ENCODE results near the gene GRHL3.
"Not testable (repeated sequence)": the region's sequence is repeated elsewhere in the genome, so short reads cannot be mapped to it uniquely, and the experiment has no call there.

Gene GRHL3

DNA sequence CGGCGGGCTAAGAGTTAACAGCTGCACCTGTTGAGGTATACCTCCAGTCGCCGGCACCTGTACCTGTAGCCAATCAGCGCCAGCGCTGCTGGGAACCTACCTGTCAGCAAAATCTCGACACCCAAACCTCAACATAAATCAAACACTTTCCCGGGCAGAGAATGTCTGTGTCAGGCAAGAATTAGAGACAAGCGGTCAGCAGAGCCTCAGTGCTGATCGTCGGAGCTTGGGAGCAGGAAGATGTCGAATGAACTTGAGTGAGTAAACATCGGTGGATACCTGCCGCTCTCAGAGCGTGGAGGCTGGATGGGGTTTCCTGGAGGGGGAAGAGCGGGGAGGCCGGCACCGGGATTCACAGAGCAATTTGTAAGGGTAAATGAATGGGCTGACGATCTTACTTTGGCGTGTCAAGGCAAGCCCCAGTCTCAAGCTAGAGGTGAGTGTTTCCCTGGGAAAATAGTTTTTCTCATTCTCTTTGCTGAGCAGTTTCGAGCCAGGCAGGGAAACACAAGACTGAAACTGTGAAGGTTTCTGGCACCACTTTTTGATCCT, at the start of gene GRHL3:
Gene GRHL3, plus strand, starts transcription at position 46 of the 552 bp plus-strand sequence. Its CDS starts 195 bp downstream, at position 241.
- no peak for DNase-seq (ENCODE audit: low read depth, low spot score)

DNA sequence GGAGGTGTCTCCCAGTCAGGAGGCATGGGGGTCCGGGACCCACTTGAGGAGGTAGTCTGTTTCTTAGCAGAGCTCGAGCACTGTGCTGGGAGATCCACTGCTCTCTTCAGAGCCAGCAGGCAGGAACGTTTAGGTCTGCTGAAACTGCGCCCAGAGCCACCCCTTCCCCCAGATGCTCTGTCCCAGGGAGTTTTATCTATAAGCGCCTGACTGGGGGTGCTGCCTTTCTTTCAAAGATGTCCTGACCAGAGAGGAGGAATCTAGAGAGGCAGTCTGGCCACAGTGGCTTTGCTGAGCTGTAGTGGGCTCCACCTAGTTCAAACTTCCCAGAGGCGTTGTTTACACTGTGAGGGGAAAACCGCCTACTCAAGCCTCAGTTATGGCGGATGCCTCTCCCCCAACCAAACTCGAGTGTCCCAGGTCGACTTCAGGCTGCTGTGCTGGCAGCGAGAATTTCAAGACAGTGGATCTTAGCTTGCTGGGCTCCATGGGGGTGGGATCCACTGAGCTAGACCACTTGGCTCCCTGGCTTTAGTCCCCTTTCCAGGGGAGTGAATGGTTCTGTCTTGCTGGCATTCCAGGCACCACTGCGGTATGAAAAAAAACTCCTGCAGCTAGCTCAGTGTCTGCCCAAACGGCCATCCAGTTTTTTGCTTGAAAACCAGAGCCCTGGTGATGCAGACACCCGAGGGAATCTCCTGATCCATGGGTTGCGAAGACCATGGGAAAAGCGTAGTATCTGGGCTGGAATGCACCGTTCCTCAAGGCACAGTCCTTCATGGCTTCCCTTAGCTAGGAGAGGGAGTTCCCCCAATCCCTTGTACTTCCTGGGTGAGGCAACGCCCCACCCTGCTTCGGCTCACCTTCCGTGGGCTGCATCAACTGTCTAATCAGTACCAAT, 44.7 kb upstream of the GRHL3 start:
- DNase-seq (ENCODE audit: low read depth, low spot score) = not testable (repeated sequence)

- DNase-seq (ENCODE audit: low read depth, low spot score) = no peak
Measured at GRCh38 chr1:24275104-24275410, 44.1 kb upstream of the GRHL3 start.

DNA sequence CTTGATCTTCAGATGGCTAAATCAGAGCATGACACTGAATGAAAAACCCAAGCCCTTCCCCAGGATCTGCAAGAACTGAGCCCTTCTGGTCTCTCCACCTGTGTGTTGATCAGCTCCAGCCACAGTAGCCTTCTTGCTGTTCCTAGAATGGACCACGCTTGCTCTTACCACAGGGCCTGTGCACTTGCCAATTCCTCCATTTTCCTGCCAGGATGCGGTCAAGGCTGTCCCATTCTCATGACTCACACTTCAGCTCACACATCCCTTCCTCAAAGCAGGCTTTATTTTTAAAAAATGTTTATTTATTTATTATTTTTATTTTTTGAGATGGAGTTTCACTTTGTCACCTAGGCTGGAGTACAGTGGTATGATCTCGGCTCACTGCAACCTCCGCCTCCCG, 43.6 kb upstream of the GRHL3 start:
- DNase-seq (ENCODE audit: low read depth, low spot score) = no peak

- no peak for DNase-seq (ENCODE audit: low read depth, low spot score)
Measured at GRCh38 chr1:24276791-24277190, 42.4 kb upstream of the GRHL3 start.

GRCh38 chr1:24277420-24278169, 41.6 kb upstream of the GRHL3 start:
- DNase-seq (ENCODE audit: low read depth, low spot score) = no peak

- no peak for DNase-seq (ENCODE audit: low read depth, low spot score)
Measured at GRCh38 chr1:24278726-24279125, 40.4 kb upstream of the GRHL3 start.

DNA sequence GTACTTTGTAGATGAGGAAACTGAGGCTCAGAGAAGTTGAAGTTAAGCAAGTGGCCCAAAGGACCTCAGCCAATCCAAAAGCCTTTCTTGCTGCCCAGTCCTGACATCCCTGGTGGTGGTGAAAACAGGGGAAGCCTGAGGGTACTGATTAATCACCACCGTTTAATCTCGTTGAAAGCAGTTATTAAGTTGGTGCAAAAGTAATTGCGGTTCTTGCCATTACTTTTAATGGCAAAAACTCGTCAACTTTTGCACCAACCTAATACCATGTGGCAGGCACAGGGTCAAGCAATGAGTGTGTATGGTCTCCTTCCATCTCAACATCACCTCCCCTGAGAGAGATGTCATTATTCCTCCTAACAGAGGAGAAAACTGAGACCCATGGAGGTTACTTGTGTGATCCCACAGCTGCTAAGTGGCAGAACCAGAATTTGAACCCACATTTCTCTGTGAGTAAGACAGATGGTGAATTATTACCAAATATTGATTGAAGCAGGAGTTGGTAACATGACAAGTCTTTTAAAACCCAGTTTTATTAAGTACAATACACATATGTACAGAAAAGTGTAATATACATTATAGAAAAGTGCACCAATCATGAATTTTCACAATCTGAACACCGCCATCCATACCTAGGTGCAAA, 39.4 kb upstream of the GRHL3 start:
- no peak for DNase-seq (ENCODE audit: low read depth, low spot score)

DNA sequence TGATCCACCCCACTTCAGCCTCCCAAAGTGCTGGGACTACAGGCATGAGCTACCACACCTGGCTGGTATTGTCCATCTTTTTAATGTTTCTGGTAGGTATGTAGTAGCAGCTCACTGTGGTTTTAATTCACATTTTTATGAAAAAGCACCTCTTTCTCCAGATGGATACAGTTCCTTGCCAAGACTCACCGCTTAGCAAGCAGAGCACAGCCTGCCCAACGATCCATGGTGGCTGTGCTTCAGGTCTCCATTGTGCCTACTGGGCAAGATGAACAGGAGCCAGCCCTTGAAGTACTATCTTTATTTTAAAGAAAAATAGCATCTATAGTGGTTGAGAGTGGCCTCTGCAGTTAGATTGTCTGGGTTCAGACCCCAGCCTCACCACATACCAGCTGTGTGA, 37.6 kb upstream of the GRHL3 start:
- DNase-seq (ENCODE audit: low read depth, low spot score) = no peak

GRCh38 chr1:24282491-24282890, 36.7 kb upstream of the GRHL3 start:
- no peak for DNase-seq (ENCODE audit: low read depth, low spot score)

- no peak for DNase-seq (ENCODE audit: low read depth, low spot score)
Measured at GRCh38 chr1:24283326-24284155, 35.6 kb upstream of the GRHL3 start.

DNA sequence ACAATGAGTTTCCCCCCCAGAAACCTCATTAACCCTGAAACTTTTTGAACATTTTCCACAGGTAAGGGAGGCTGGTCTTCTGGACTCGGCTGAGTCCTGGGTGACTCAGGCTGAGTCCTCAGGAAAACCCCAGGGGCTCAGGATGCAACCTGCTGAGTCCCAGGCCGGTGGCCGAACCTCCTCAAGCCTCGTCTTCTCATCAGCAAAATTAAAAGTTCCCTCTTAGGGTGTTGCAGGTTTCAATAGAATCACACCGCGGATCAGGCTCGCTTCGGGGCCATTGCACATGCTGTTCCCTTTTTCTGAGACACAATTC, 35.0 kb upstream of the GRHL3 start:
- no peak for DNase-seq (ENCODE audit: low read depth, low spot score)

GRCh38 chr1:24285231-24285630, 33.9 kb upstream of the GRHL3 start:
- DNase-seq (ENCODE audit: low read depth, low spot score) = no peak

GRCh38 chr1:24286246-24287010, 32.7 kb upstream of the GRHL3 start:
- DNase-seq (ENCODE audit: low read depth, low spot score) = no peak

GRCh38 chr1:24287779-24288178, 31.4 kb upstream of the GRHL3 start:
- DNase-seq (ENCODE audit: low read depth, low spot score) = not testable (repeated sequence)

DNA sequence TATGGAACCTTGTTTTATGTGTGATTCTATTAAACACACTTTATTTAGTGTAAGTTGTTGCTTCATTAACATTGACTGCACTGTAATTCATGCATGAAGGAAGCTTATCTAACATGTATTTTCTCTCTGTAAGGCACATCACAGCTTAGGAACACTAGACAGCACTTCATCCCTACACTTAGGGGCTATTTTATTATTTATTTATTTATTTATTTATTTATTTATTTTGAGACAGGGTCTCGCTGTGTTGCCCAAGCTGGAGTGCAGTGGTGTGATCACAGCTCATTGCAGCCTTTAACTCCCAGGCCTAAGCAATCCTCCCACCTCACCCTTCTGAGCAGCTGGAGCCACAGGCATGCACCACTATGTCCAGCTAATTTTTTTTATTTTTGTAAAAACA, 30.7 kb upstream of the GRHL3 start:
- DNase-seq (ENCODE audit: low read depth, low spot score) = no peak

GRCh38 chr1:24289937-24290595, 29.1 kb upstream of the GRHL3 start:
- no peak for DNase-seq (ENCODE audit: low read depth, low spot score)

GRCh38 chr1:24290933-24291487, 28.1 kb upstream of the GRHL3 start:
- no peak for DNase-seq (ENCODE audit: low read depth, low spot score)

DNA sequence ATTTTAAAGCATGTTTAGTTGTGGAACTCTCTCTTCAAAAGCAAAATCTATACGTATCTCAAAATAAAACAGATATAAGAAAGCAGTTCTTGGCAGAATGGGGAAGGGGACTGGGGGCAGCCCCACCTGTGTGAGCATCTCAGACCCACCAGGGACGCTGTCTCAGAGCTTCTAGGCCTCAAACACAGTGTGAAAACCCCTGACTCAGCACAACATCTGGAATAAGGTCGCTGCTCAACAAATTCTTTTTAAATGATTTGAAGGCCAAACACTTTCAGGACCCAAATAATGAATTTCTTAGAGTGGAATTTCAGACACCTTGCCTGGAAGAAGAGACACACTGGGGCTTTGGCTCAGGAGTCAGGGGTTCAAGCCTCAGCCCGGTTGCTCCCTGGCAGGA, 27.1 kb upstream of the GRHL3 start:
- DNase-seq (ENCODE audit: low read depth, low spot score) = no peak

- no peak for DNase-seq (ENCODE audit: low read depth, low spot score)
Measured at GRCh38 chr1:24292887-24293286, 26.3 kb upstream of the GRHL3 start.

Data from activated naive CD8-positive, alpha-beta T cell treated with anti-CD3 and anti-CD28 coated beads, Interleukin-2, amount 50 U/mL, for 16 hours (primary cell).